ENCODE results near the gene MYBPHL.
"Not testable (repeated sequence)": the region's sequence is repeated elsewhere in the genome, so short reads cannot be mapped to it uniquely, and the experiment has no call there.

The MYBPHL gene

GRCh38 chr1:109307274-109308021, 637 bp upstream of the MYBPHL start:
- DNase-seq (ENCODE audit: low spot score): no peak

DNA sequence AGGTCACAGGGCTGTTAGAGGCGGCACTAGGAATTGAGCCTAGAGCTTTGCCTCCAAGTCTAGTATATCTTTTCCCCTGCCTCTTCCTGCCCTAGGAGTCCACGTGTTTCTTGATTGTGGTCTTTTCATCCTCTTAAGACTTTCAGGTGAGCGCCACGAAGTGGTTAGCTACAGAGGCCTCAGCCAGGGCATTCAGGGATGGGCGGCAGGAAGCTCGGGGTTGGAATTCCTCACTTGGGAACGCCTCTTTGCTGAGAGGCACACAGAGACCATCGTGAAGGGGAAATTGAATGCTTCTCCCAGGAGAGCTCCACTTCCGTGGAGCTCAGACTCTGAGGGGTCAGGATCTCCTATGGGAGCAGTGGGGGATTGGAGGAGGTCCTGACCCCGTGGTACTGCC, 820 bp downstream of the MYBPHL start:
- DNase-seq (ENCODE audit: low spot score): not testable (repeated sequence)

DNA sequence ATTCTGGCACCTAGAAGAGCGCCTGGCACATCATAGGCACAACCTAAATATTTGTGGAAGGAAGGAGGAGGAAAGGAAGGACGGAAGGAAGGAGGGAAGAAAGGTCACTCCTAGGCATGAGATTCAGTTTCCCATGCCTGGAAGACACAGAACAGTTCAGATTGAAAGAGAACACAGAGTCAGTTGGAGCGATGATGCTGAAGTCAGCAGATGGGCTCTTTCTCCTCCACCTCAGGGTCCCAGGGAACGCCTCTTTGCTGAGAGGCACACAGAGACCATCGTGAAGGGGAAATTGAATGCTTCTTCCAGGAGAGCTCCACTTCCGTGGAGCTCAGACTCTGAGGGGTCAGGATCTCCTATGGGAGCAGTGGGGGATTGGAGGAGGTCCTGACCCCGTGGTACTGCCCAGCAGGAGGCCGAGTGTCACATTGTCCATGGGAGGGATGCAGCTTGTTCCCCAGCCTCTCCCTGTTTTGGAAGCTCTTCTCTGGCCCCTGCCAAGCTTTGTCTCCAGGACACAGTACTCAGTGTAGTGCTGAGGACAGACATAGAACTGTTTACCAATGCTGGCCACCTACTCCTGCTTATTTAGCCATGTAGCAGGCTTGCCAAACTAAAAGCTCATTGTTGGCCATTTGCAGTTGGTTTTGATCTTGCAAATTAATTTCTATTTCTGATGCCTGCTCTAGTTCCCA, 2.4 kb downstream of the MYBPHL start:
- no peak for DNase-seq (ENCODE audit: low spot score)

- DNase-seq (ENCODE audit: low spot score): no peak
Observed at GRCh38 chr1:109301874-109302273, 4.9 kb downstream of the MYBPHL start.

DNA sequence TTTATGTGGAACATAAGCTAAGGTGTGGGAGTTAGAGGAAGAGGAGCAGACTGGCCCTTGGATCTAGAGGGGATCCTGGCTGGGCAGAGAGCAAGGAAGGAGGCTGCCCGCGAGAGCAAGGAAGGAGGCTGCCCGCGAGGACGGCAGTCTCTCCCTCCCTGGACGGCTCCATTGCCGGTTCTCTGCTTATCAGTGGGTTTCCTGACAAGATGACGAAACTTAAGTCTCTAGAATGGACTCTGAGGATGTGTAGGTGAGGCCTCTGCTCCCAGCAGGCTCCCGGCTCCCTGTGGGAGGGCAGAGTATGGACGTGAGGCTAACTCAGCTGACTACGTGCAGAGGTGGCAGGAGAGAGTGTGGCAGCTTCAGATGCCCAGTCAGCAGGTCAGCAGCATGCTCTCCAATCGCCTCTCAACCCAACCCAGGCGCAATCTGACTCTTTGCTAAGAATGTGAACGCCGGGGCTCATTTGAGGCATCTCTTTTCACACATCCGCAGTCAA, 6.1 kb downstream of the MYBPHL start:
- DNase-seq (ENCODE audit: low spot score): no peak

GRCh38 chr1:109299558-109300343, 7.1 kb downstream of the MYBPHL start:
- DNase-seq (ENCODE audit: low spot score): no peak

GRCh38 chr1:109298666-109299557, 7.9 kb downstream of the MYBPHL start:
- DNase-seq (ENCODE audit: low spot score): peak; percentile 46

- DNase-seq (ENCODE audit: low spot score): no peak
Observed at GRCh38 chr1:109296782-109297181, 10.0 kb downstream of the MYBPHL start.

DNA sequence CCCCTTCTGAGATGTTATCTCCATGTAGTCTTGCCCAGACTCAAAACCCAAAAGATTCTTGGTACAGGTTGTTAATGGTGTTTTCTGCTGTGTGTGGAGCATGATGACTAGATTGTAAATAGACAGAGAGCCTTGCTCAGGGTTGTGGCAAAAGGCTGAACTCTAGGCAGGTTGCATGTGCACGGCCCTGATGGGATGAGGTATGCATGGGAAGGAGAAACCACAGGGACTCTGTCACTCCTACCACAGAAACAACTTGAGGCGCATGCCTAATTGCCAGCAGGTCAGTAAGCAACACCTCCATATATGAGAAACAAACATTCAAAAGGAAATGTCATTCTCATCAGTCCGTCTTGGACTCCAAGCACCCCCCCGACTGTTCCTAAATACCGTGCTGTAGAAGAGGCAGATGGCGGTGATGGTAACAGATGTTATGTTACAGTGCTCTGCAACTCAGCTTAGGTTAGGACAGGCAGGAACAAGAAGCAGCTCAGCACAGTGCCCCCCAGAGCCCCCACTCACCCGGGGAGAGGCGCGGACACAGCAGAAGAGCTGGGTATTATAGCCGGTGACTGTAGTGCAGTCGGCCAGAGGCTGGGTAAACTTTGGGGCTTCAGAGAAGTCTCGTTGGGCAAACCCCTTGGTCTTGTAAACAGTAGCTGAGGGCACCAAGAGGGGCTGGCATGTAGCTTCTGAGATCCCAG, 10.9 kb downstream of the MYBPHL start:
- DNase-seq (ENCODE audit: low spot score): no peak

- DNase-seq (ENCODE audit: low spot score): no peak
Observed at GRCh38 chr1:109294481-109294880, 12.3 kb downstream of the MYBPHL start.

DNA sequence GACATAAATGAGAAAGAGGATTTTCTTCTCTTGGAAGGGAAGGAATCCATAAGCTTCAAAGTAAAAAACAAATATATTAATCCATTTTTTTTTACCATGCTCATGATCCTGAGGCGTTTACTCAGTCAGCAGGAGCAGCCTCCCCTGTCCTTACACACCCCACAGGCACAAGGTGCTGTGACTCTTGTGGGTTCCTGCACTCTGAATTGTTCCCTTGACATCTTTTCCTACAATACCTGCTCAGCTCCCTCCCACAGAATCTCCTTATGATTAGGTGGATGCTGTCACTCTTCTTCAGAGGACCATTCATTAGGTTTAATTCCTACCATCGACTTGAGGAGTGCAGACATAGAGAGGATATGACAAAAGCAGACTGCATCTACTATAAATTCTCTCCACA, 13.8 kb downstream of the MYBPHL start:
- no peak for DNase-seq (ENCODE audit: low spot score)

GRCh38 chr1:109292364-109292763, 14.4 kb downstream of the MYBPHL start:
- DNase-seq (ENCODE audit: low spot score): no peak

DNA sequence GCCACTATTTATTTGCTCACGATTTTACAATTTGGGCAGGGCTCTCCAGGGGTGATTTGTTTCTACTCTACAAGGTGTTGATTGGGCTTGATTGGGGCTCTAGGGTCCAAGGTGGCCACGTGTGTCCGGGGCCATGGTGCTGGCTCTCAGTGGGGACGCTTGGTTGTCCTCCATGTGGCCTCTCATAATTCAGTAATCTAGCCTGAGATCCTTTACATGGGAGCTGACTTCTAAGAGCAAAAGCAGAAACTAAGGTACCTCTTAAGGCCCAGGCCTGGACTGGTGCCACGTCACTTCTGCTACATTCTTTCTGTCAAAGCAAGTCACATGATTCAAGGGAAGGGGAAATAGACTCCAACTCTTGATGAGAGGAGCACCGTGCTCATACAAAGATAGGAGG, 15.8 kb downstream of the MYBPHL start:
- DNase-seq (ENCODE audit: low spot score): no peak

GRCh38 chr1:109290137-109290536, 16.7 kb downstream of the MYBPHL start:
- no peak for DNase-seq (ENCODE audit: low spot score)

GRCh38 chr1:109286762-109287161, 20.0 kb downstream of the MYBPHL start:
- not testable (repeated sequence) for DNase-seq (ENCODE audit: low spot score)

DNA sequence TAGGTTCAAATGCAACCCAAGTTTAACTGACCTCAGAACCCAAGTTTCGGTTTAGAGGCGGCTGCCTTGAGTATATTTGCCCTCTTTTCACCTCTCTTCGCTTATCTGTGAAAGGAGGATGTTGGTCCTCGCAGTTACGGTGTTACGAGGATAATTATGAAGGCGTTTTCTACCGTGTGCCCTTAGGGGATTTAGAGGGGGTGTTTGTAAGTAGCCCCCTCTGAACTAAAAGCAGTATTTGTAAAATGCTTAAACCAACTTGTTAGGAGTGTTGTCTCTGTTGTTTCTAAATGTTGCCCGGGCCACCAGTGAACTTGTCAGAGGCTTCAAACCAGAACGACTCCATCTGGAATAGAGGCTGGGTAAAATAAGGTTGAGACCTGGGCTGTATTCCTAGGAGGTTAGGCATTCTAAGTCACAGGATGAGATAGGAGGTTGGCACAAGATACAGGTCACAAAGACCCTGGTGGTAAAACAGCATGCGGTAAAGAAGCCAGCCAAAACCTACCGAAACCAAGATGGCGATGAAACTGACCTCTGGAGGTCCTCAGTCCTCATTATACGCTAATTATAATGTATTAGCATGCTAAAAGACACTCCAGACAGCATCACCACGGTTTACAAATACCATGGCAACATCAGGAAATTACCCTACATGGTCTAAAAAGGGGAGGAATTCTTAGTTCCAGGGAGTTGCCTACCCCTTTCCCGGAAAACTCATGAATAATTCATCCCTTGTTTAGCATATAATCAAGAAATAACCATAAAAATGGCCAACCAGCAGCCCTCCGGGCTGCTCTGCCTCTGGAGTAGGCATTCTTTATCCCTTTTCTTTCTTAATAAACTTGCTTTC, 22.8 kb downstream of the MYBPHL start:
- no peak for DNase-seq (ENCODE audit: low spot score)

GRCh38 chr1:109282952-109283747, 23.7 kb downstream of the MYBPHL start, which contains the start of gene PSRC1:
PSRC1 (minus strand) TSS chr1:109283145.
- DNase-seq (ENCODE audit: low spot score): peak; percentile 97

DNA sequence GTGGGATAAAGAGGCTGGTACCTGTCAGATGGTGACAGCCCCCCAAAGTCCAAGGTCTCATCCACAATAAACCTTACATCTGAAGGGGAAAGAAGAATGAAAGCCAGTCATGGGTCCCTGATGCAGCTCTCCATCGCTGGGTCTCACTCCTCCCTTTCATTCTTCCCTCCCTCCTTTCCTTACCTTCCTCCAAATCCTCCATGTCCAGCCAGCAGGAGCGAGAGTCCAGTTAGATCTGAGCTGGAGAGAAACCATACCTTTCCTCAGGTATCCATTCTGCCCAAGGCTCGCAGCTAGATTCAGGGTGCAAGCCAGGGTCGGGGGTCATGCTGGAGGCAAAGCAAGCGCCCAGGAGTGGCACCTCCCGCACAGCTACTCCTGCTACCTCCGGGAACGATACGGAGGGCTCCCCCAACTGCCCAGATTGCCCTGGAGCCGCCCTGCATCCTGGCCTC, 24.3 kb downstream of the MYBPHL start:
- DNase-seq (ENCODE audit: low spot score): no peak

Measured in HuH-7.5 (cell line).